HG03378 (cell line): ENCODE data around the gene FAM83E.
"Not testable (repeated sequence)": the region's sequence is repeated elsewhere in the genome, so short reads cannot be mapped to it uniquely, and the experiment has no call there.

ENCODE experiments used
- ATAC-seq: cut with Tn5 transposase; IDR thresholded peaks from one replicate; pipeline ENCODE4 v1.9.1; 2021; ENCODE audit warnings: mild to moderate bottlenecking, moderate library complexity; ENCODE audit not compliant: unreplicated experiment

Gene FAM83E

GRCh38 chr19:48587387-48587786 is 27.5 kb downstream of the FAM83E start:
- no peak for ATAC-seq

GRCh38 chr19:48582168-48582567 is 32.7 kb downstream of the FAM83E start:
- no peak for ATAC-seq

GRCh38 chr19:48578891-48579290 is 36.0 kb downstream of the FAM83E start:
- no peak for ATAC-seq

GRCh38 chr19:48577908-48578307 is 37.0 kb downstream of the FAM83E start:
- ATAC-seq: not testable (repeated sequence)

- no peak for ATAC-seq
Measured at GRCh38 chr19:48575931-48576622, 38.8 kb downstream of the FAM83E start.

- no peak for ATAC-seq
Measured at GRCh38 chr19:48573163-48573505, 41.7 kb downstream of the FAM83E start.

GRCh38 chr19:48571378-48572162 is 43.3 kb downstream of the FAM83E start:
- ATAC-seq: no peak

- no peak for ATAC-seq
Measured at GRCh38 chr19:48569814-48570213, 45.1 kb downstream of the FAM83E start.

GRCh38 chr19:48568345-48568886 is 46.5 kb downstream of the FAM83E start:
- no peak for ATAC-seq

- no peak for ATAC-seq
Measured at GRCh38 chr19:48565090-48565489, 49.8 kb downstream of the FAM83E start.
